HCT116 (cell line): ENCODE data around the gene VASH1. TPM values are rescaled to one million over a fixed set of nuclear protein-coding genes. Genes with fewer than 3 reads are reported as not detected.

Source experiments
- CBX3 ChIP-seq: IDR thresholded peaks from 2 replicates; pipeline ENCODE4 v1.6.1; 2012; ENCODE audit warnings: low read depth
- CEBPB ChIP-seq: IDR thresholded peaks from 2 replicates; pipeline ENCODE4 v1.6.1; 2012; ENCODE audit warnings: low read depth
- ELF1 ChIP-seq: IDR thresholded peaks from 2 replicates; pipeline ENCODE4 v1.6.1; 2012; ENCODE audit warnings: low read depth, borderline replicate concordance
- EZH2 ChIP-seq: fragments of 200-600 bp; sonication (generic); IDR thresholded peaks from 2 replicates; pipeline ENCODE4 v1.6.1; 2017; ENCODE audit warnings: antibody characterized with exemption, mixed run types
- FOSL1 ChIP-seq: IDR thresholded peaks from 2 replicates; pipeline ENCODE4 v1.6.1; 2012; ENCODE audit warnings: low read depth
- JUND ChIP-seq: IDR thresholded peaks from 2 replicates; pipeline ENCODE4 v1.6.1; 2012
- SIN3A ChIP-seq: IDR thresholded peaks from 2 replicates; pipeline ENCODE4 v1.6.1; 2012; ENCODE audit warnings: low read depth
- total RNA-seq: library from RNA; stranded (reverse); gene quantifications from one replicate; pipeline ENCODE4 v1.2.1, GENCODE V29; 2021; ENCODE audit not compliant: unreplicated experiment
- TF ChIP-seq, protein P1 (sequence below): IDR thresholded peaks from 2 replicates; pipeline ENCODE4 v1.6.1; 2012; ENCODE audit warnings: low read depth

Gene VASH1
- total RNA-seq, 1 experiment from 2014 or later, result 13.3 TPM

DNA sequence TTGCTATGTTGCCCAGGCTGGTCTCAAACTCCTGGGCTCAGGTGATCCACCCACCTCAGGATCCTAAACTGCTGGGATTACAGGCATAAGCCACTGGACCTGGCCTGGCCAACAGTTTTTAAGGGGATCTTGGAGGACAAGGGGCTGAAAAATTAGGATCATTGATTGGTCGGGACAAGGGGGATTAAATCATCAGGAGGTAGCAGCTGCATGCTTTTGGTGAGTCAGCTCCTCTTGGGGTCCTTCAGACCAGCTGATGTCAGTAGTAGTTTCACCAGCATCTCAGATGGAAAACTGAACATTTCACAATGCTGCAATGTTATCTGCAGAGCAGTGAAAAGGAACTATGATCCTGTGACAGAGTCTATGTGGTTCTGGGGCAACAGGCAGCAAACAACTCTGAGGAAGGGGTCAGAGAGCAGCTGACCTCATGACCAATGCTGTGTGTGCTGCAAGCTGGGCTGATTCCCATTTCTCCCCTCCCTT lies 71.3 kb downstream of the VASH1 start (continued):
- TF ChIP-seq ELF1, result no peak
- no peak for TF ChIP-seq FOSL1
- TF ChIP-seq EZH2, result no peak
- TF ChIP-seq SIN3A, result no peak
- no peak for TF ChIP-seq CEBPB
- TF ChIP-seq JUND, result no peak
- no peak for TF ChIP-seq CBX3
- TF ChIP-seq, protein P1, sequence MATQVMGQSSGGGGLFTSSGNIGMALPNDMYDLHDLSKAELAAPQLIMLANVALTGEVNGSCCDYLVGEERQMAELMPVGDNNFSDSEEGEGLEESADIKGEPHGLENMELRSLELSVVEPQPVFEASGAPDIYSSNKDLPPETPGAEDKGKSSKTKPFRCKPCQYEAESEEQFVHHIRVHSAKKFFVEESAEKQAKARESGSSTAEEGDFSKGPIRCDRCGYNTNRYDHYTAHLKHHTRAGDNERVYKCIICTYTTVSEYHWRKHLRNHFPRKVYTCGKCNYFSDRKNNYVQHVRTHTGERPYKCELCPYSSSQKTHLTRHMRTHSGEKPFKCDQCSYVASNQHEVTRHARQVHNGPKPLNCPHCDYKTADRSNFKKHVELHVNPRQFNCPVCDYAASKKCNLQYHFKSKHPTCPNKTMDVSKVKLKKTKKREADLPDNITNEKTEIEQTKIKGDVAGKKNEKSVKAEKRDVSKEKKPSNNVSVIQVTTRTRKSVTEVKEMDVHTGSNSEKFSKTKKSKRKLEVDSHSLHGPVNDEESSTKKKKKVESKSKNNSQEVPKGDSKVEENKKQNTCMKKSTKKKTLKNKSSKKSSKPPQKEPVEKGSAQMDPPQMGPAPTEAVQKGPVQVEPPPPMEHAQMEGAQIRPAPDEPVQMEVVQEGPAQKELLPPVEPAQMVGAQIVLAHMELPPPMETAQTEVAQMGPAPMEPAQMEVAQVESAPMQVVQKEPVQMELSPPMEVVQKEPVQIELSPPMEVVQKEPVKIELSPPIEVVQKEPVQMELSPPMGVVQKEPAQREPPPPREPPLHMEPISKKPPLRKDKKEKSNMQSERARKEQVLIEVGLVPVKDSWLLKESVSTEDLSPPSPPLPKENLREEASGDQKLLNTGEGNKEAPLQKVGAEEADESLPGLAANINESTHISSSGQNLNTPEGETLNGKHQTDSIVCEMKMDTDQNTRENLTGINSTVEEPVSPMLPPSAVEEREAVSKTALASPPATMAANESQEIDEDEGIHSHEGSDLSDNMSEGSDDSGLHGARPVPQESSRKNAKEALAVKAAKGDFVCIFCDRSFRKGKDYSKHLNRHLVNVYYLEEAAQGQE, result no peak

Other genes with a start within 250 kb of the VASH1 start
- 20.6 TPM for gene ANGEL1, start 51.4 kb downstream of the VASH1 start, total RNA-seq
- not detected for gene LRRC74A, start 64.9 kb downstream of the VASH1 start, total RNA-seq